ENCODE data around the gene RASA3.

Gene RASA3

DNA sequence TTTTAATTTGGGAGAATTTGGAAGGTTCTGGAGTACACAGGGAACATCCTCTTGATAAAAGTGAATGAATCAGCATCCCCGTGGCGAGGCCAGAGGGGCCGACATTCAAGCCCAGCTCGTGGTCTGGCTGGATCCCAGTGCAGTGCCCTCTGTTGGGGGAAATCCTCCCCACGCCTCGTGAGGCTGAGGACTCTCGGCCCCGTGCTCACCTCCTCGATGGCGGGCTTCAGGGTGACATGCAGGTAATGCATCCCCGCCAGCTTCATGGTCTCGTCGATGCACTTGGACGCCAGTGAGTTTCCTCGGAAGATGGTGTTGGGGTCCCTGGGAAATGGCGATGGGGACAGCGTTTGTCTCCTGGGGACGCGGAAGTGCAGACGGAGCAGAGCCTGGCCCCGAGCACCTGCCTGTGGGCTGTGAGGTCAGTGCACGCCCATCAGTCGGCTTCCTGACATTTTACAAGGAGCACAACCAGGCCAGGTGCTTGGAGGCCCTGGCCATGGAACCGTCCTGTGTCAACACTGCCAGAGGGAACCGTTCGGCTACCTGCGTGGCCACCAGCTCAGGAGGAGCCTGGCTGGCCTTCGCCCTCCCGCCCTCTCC is 115.3 kb downstream of the RASA3 start:
- TF ChIP-seq GABPA (IDR thresholded peaks at IDR 0.05; ENCODE audit: low read depth) (no peak), SPI1 (IDR thresholded peaks at IDR 0.05; ENCODE audit: borderline replicate concordance, low read depth) (no peak), POLR2AphosphoS5 (IDR thresholded peaks at IDR 0.05; ENCODE audit: low read depth) (no peak)
- TF ChIP-seq, protein P1, sequence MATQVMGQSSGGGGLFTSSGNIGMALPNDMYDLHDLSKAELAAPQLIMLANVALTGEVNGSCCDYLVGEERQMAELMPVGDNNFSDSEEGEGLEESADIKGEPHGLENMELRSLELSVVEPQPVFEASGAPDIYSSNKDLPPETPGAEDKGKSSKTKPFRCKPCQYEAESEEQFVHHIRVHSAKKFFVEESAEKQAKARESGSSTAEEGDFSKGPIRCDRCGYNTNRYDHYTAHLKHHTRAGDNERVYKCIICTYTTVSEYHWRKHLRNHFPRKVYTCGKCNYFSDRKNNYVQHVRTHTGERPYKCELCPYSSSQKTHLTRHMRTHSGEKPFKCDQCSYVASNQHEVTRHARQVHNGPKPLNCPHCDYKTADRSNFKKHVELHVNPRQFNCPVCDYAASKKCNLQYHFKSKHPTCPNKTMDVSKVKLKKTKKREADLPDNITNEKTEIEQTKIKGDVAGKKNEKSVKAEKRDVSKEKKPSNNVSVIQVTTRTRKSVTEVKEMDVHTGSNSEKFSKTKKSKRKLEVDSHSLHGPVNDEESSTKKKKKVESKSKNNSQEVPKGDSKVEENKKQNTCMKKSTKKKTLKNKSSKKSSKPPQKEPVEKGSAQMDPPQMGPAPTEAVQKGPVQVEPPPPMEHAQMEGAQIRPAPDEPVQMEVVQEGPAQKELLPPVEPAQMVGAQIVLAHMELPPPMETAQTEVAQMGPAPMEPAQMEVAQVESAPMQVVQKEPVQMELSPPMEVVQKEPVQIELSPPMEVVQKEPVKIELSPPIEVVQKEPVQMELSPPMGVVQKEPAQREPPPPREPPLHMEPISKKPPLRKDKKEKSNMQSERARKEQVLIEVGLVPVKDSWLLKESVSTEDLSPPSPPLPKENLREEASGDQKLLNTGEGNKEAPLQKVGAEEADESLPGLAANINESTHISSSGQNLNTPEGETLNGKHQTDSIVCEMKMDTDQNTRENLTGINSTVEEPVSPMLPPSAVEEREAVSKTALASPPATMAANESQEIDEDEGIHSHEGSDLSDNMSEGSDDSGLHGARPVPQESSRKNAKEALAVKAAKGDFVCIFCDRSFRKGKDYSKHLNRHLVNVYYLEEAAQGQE (IDR thresholded peaks at IDR 0.05; ENCODE audit: insufficient replicate concordance, low read depth): no peak
- TF ChIP-seq, protein P2, sequence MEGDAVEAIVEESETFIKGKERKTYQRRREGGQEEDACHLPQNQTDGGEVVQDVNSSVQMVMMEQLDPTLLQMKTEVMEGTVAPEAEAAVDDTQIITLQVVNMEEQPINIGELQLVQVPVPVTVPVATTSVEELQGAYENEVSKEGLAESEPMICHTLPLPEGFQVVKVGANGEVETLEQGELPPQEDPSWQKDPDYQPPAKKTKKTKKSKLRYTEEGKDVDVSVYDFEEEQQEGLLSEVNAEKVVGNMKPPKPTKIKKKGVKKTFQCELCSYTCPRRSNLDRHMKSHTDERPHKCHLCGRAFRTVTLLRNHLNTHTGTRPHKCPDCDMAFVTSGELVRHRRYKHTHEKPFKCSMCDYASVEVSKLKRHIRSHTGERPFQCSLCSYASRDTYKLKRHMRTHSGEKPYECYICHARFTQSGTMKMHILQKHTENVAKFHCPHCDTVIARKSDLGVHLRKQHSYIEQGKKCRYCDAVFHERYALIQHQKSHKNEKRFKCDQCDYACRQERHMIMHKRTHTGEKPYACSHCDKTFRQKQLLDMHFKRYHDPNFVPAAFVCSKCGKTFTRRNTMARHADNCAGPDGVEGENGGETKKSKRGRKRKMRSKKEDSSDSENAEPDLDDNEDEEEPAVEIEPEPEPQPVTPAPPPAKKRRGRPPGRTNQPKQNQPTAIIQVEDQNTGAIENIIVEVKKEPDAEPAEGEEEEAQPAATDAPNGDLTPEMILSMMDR (IDR thresholded peaks at IDR 0.05; ENCODE audit: insufficient read depth, low read length): no peak
- DNase-seq (ENCODE audit: low read depth in 1 of 2, low spot score in 1 of 2): no peak
- H3K27me3 ChIP-seq (ENCODE audit: insufficient read depth, poor library complexity, severe bottlenecking): no peaks in the 10 kb centered on the region
- no peak overlapping the region for H3K4me3 ChIP-seq (replicated peaks; ENCODE audit: insufficient read depth, low read length)
- H3K27ac ChIP-seq (replicated peaks): no peak overlapping the region

DNA sequence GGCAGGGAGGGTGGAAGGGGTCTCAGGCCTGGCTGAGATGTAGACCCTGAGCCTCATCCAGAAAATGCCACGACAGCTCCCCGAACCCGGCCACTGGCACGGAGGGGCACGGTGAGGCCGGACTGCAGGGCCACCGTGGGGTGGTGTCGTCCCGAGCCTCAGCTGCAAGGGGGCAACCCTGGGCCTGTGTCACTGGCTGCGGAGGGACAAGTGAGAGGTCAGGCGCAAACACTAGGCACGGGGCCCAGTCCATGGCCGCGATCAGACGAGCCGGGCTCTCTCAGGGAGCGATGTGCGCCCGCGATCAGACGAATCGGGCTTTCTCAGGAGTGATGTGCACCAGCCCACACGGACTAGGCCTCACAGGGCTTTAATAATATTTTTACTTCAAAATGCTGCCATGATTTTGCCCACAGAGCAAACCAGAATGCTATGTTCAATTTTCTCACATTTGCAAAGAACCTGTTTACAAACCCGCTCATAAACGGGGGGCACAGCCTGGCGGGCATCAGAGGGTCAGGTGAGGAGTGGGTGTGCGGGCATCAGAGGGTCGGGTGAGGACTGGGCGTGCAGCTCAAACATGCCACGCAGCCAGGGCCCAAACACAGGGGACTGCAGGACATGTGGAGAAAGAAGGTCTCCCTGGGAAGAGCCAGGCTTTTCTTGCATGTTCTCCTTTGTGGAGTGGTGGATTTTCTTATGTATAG is 115.9 kb downstream of the RASA3 start:
- TF ChIP-seq, protein P2 (IDR thresholded peaks at IDR 0.05; ENCODE audit: insufficient read depth, low read length): no peak
- TF ChIP-seq POLR2AphosphoS5 (IDR thresholded peaks at IDR 0.05; ENCODE audit: low read depth) (no peak), GABPA (IDR thresholded peaks at IDR 0.05; ENCODE audit: low read depth) (no peak), SPI1 (IDR thresholded peaks at IDR 0.05; ENCODE audit: borderline replicate concordance, low read depth) (no peak)
- TF ChIP-seq, protein P1 (IDR thresholded peaks at IDR 0.05; ENCODE audit: insufficient replicate concordance, low read depth): no peak

DNA sequence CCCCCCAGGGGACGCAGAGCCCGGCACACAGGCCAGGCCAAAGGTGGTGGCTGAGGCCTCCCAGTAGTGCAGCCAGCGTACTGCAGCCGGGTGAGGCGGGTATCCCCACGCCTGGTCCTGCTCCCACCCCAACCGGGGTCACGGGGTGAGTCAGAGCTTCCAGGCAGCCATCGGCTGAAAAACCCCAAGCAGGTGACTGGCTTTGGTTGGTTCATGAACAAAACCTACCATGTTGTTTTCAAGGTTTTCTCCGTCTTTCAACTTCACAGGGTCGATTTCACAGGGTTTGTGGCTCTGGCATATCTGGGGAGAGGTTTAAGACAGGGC is 116.5 kb downstream of the RASA3 start:
- no peak for DNase-seq (ENCODE audit: low read depth in 1 of 2, low spot score in 1 of 2)
- TF ChIP-seq, protein P1 (IDR thresholded peaks at IDR 0.05; ENCODE audit: insufficient replicate concordance, low read depth): no peak
- TF ChIP-seq SPI1 (IDR thresholded peaks at IDR 0.05; ENCODE audit: borderline replicate concordance, low read depth): no peak
- TF ChIP-seq POLR2AphosphoS5 (IDR thresholded peaks at IDR 0.05; ENCODE audit: low read depth): no peak
- TF ChIP-seq, protein P2 (IDR thresholded peaks at IDR 0.05; ENCODE audit: insufficient read depth, low read length): no peak
- TF ChIP-seq GABPA (IDR thresholded peaks at IDR 0.05; ENCODE audit: low read depth): no peak
- H3K27ac ChIP-seq (replicated peaks): no peak overlapping the region
- H3K4me3 ChIP-seq (replicated peaks; ENCODE audit: insufficient read depth, low read length): no peak overlapping the region
- no peaks in the 10 kb centered on the region for H3K27me3 ChIP-seq (ENCODE audit: insufficient read depth, poor library complexity, severe bottlenecking)

More for the DNA sequence above, 115.9 kb downstream of the RASA3 start:
- DNase-seq (ENCODE audit: low read depth in 1 of 2, low spot score in 1 of 2): no peak
- no peaks in the 10 kb centered on the region for H3K27me3 ChIP-seq (ENCODE audit: insufficient read depth, poor library complexity, severe bottlenecking)
- no peak overlapping the region for H3K4me3 ChIP-seq (replicated peaks; ENCODE audit: insufficient read depth, low read length)
- H3K27ac ChIP-seq (replicated peaks): no peak overlapping the region
